ENCODE results near the gene HRK. TPM values are rescaled to one million over a fixed set of nuclear protein-coding genes. Genes with fewer than 3 reads are reported as not detected.
A peak's percentile ranks its signal among the peaks of the same experiment; 100 is the strongest.

Gene HRK
- 0.17 TPM for total RNA-seq (2013)
- polyA plus RNA-seq: under 1 TPM in 1 of 3 donors, not detected in 2; 0.15 TPM
- under 0.01 and 0.16 TPM in 2 replicates for polyA minus RNA-seq
- total RNA-seq: 0 to 2.2 (median 0.81) reads per million in 11 experiments

DNA sequence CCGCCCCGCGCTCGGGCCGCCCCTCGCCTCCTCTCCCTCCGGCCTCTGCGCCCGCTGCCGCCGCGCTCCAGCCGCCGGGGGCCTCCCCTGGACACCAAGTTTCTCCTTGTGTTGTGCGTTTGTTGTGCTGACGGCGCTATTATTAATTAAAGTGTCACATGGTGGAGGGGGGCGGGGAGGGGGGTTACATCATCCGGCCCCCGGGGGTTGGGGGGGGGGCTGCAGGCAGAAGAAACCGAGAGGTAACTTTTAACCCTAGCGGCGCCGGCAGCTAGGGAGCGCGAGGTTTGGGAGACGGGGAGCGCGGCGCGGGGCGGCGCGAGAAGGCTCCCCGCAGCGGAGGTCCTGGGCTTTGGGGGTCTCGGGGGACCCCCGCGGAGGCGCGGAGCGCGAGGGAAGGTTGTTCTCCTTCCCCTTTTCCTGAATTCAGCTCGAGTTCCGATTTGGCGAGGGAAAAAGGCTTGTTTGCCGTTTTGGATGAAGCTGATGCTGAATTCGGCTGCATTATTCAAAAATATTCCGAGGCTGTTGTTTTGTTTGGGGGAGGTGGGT lies at the start of gene HRK:
HRK (minus strand) TSS at position 117 of the 552 bp plus-strand sequence. CDS start 134 bp downstream, outside the sequence.
- no peak for DNase-seq
- 2% methylated on average over 26 of the region's 49 CpGs for whole genome bisulfite sequencing (ENCODE audit: insufficient coverage)
- Histone ChIP-seq H3K27ac (ENCODE audit: low read depth in 1 of 2, low read length in 2 of 2) (no peak within 1 kb of the TSS), H3K9me3 (replicated peaks in 1 of 2; ENCODE audit: control insufficient read depth in 1 of 2, insufficient read depth in 1 of 2, low read length in 2 of 2) (peaks cover 3 to 31% of the 10 kb centered on the region in 2 donors), H4K20me1 (ENCODE audit: insufficient read depth, low read length) (no peaks in the 10 kb centered on the region), H3K4me2 (replicated peaks; ENCODE audit: extremely low read depth, low read length, poor library complexity, severe bottlenecking) (peak within 1 kb of the TSS; percentile 39), H3K27me3 (ENCODE audit: control insufficient read depth in 2 of 2, insufficient read depth in 2 of 2, low read length in 2 of 2) (peaks cover 60 to 75% of the 10 kb centered on the region in 2 donors), H2AFZ (ENCODE audit: insufficient read depth, low read depth, low read length, poor library complexity, severe bottlenecking) (no peak within 1 kb of the TSS), H3K4me3 (replicated peaks in 1 of 3; ENCODE audit: low read depth in 2 of 3, low read length in 3 of 3) (peak within 1 kb of the TSS in 1 of 3 experiments; percentile 14), H3K4me1 (ENCODE audit: control insufficient read depth in 1 of 2, insufficient read depth in 2 of 2, low read length in 2 of 2) (peaks cover 0 to 45% of the 10 kb centered on the region in 2 donors), H3K36me3 (replicated peaks in 1 of 2; ENCODE audit: control insufficient read depth in 1 of 2, insufficient read depth in 2 of 2, low read length in 2 of 2) (no peaks in the 10 kb centered on the region), H3K9ac (ENCODE audit: insufficient read depth, low read length, poor library complexity, severe bottlenecking) (no peak within 1 kb of the TSS), H3K79me2 (ENCODE audit: insufficient read depth, low read length) (no peaks in the 10 kb centered on the region)
- H3K9me3 Mint-ChIP-seq: peaks cover 0 to 27% (median 9%) of the 10 kb centered on the region in 7 donors
- H3K27me3 Mint-ChIP-seq (ENCODE audit: low read depth in 3 of 3): peaks cover 70 to 81% (median 76%) of the 10 kb centered on the region in 3 donors
- H3K4me1 Mint-ChIP-seq: peaks cover 21% of the 10 kb centered on the region
- peak within 1 kb of the TSS; percentile 17 to 90 for H3K4me3 Mint-ChIP-seq
- H3K27ac Mint-ChIP-seq: no peak within 1 kb of the TSS
- TF ChIP-seq, protein P1, sequence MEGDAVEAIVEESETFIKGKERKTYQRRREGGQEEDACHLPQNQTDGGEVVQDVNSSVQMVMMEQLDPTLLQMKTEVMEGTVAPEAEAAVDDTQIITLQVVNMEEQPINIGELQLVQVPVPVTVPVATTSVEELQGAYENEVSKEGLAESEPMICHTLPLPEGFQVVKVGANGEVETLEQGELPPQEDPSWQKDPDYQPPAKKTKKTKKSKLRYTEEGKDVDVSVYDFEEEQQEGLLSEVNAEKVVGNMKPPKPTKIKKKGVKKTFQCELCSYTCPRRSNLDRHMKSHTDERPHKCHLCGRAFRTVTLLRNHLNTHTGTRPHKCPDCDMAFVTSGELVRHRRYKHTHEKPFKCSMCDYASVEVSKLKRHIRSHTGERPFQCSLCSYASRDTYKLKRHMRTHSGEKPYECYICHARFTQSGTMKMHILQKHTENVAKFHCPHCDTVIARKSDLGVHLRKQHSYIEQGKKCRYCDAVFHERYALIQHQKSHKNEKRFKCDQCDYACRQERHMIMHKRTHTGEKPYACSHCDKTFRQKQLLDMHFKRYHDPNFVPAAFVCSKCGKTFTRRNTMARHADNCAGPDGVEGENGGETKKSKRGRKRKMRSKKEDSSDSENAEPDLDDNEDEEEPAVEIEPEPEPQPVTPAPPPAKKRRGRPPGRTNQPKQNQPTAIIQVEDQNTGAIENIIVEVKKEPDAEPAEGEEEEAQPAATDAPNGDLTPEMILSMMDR (IDR thresholded peaks at IDR 0.05): no peak
- intact Hi-C loops (cut with micrococcal nuclease): no loop called here
- H3K36me3 Mint-ChIP-seq: peaks cover 0 to 7% of the 10 kb centered on the region in 2 donors

DNA sequence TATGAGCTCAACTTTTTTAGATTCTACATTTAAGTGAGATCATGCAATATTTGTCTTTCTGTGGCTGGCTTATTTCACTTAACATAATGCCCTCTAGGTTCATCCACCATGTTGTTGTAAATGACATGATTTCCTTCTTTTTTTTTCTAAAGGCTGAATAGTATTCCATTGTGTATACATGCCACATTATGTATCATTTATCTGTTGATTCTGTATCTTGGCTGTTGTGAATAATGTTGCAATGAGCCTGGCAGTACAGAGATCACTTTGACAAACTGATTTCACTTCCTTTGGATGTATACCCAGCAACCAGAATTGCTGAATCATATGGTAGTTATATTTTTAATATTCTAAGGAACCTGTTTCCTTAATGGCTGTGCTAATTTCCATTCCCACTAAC lies 48.6 kb upstream of the HRK start:
- Histone ChIP-seq H3K4me3 (replicated peaks in 1 of 3; ENCODE audit: low read depth in 2 of 3, low read length in 3 of 3) (no peak overlapping the region), H3K4me1 (ENCODE audit: control insufficient read depth in 1 of 2, insufficient read depth in 2 of 2, low read length in 2 of 2) (peaks cover 6 to 17% of the 10 kb centered on the region in 2 donors), H3K9me3 (replicated peaks in 1 of 2; ENCODE audit: control insufficient read depth in 1 of 2, insufficient read depth in 1 of 2, low read length in 2 of 2) (no peaks in the 10 kb centered on the region), H3K79me2 (ENCODE audit: insufficient read depth, low read length) (peaks cover 4% of the 10 kb centered on the region), H3K4me2 (replicated peaks; ENCODE audit: extremely low read depth, low read length, poor library complexity, severe bottlenecking) (no peak overlapping the region), H3K27ac (ENCODE audit: low read depth in 1 of 2, low read length in 2 of 2) (peak overlapping the region in 1 of 2 donors; percentile 63), H3K36me3 (replicated peaks in 1 of 2; ENCODE audit: control insufficient read depth in 1 of 2, insufficient read depth in 2 of 2, low read length in 2 of 2) (peaks cover 0 to 15% of the 10 kb centered on the region in 2 donors), H3K9ac (ENCODE audit: insufficient read depth, low read length, poor library complexity, severe bottlenecking) (no peak overlapping the region), H2AFZ (ENCODE audit: insufficient read depth, low read depth, low read length, poor library complexity, severe bottlenecking) (no peak overlapping the region), H3K27me3 (ENCODE audit: control insufficient read depth in 2 of 2, insufficient read depth in 2 of 2, low read length in 2 of 2) (no peaks in the 10 kb centered on the region), H4K20me1 (ENCODE audit: insufficient read depth, low read length) (no peaks in the 10 kb centered on the region)
- Mint-ChIP-seq H3K4me3 (no peak overlapping the region), H3K27ac (peak overlapping the region in 3 of 7 donors; percentile 40 to 78 (median 50)), H3K9me3 (no peaks in the 10 kb centered on the region), H3K4me1 (peaks cover 26% of the 10 kb centered on the region), H3K36me3 (peaks cover 29 to 30% of the 10 kb centered on the region in 2 donors), H3K27me3 (ENCODE audit: low read depth in 3 of 3) (no peaks in the 10 kb centered on the region)
- no peak for DNase-seq
- TF ChIP-seq, protein P1 (IDR thresholded peaks at IDR 0.05): no peak
- intact Hi-C loops (cut with micrococcal nuclease): no loop called here
